Ectodermal cell (in vitro differentiated cells): ENCODE data around the gene SAFB.

Experiments
- H3K27ac ChIP-seq: 2 replicates; pipeline ENCODE4 v1.7.0; 2013; ENCODE audit warnings: mild to moderate bottlenecking, low read depth, low read length; ENCODE audit not compliant: insufficient read depth, poor library complexity, severe bottlenecking
- H3K27me3 ChIP-seq: 2 replicates; pipeline ENCODE4 v1.7.0; 2013; ENCODE audit warnings: mild to moderate bottlenecking, low read length; ENCODE audit not compliant: insufficient read depth, control insufficient read depth, poor library complexity, severe bottlenecking
- H3K36me3 ChIP-seq: one replicate; pipeline ENCODE4 v1.7.0; 2013; ENCODE audit warnings: low read length; ENCODE audit not compliant: control insufficient read depth, insufficient read depth
- H3K4me1 ChIP-seq: one replicate; pipeline ENCODE4 v1.7.0; 2013; ENCODE audit warnings: low read length; ENCODE audit not compliant: control insufficient read depth, insufficient read depth
- H3K4me3 ChIP-seq: 2 replicates; pipeline ENCODE4 v1.7.0; 2013; ENCODE audit warnings: low read depth, low read length, control low read depth; ENCODE audit not compliant: insufficient read depth
- H3K9me3 ChIP-seq: 2 replicates; pipeline ENCODE4 v1.7.0; 2013; ENCODE audit warnings: mild to moderate bottlenecking, low read length, moderate library complexity; ENCODE audit not compliant: control insufficient read depth
- WGBS, 2 experiments: methylation state at CpG; one replicate each; pipeline ENCODE4 v1.1.7; 2013; ENCODE audit warnings: missing lambda C conversion rate in 2 of 2; 5-methylcytosine and 5-hydroxymethylcytosine counted together

The SAFB gene

GRCh38 chr19:5615756-5616327 lies 7.0 kb upstream of the SAFB start:
- Histone ChIP-seq H3K36me3 (peaks cover 55% of the 10 kb centered on the region), H3K9me3 (no peaks in the 10 kb centered on the region), H3K4me3 (no peak overlapping the region), H3K27ac (no peak overlapping the region), H3K27me3 (no peaks in the 10 kb centered on the region), H3K4me1 (peaks cover 5% of the 10 kb centered on the region)
- WGBS, 2 experiments: 96 to 97% methylated on average over 17 of the region's 17 CpGs

GRCh38 chr19:5617080-5617479 lies 5.8 kb upstream of the SAFB start:
- H3K9me3 ChIP-seq: no peaks in the 10 kb centered on the region
- 92 to 95% methylated on average over 1 of the region's 1 CpG for WGBS, 2 experiments
- H3K4me3 ChIP-seq: no peak overlapping the region
- H3K27me3 ChIP-seq: no peaks in the 10 kb centered on the region
- H3K4me1 ChIP-seq: peaks cover 6% of the 10 kb centered on the region
- H3K36me3 ChIP-seq: peaks cover 51% of the 10 kb centered on the region
- no peak overlapping the region for H3K27ac ChIP-seq

GRCh38 chr19:5618591-5618990 lies 4.3 kb upstream of the SAFB start:
- peaks cover 6% of the 10 kb centered on the region for H3K4me1 ChIP-seq
- H3K36me3 ChIP-seq: peaks cover 36% of the 10 kb centered on the region
- WGBS, 2 experiments: 97 to 98% methylated on average over 9 of the region's 9 CpGs

GRCh38 chr19:5619946-5620345 lies 2.9 kb upstream of the SAFB start:
- 95 to 98% methylated on average over 3 of the region's 3 CpGs for WGBS, 2 experiments
- no peak overlapping the region for H3K4me3 ChIP-seq

More at GRCh38 chr19:5618591-5618990, 4.3 kb upstream of the SAFB start:
- H3K4me3 ChIP-seq: no peak overlapping the region
- no peak overlapping the region for H3K27ac ChIP-seq
- no peaks in the 10 kb centered on the region for H3K9me3 ChIP-seq
- no peaks in the 10 kb centered on the region for H3K27me3 ChIP-seq

GRCh38 chr19:5621311-5621944 lies 1.5 kb upstream of the SAFB start:
- 63 to 66% methylated on average over 14 of the region's 14 CpGs for WGBS, 2 experiments
- peaks cover 13% of the 10 kb centered on the region for H3K36me3 ChIP-seq

More at GRCh38 chr19:5619946-5620345, 2.9 kb upstream of the SAFB start:
- H3K27ac ChIP-seq: no peak overlapping the region
- no peaks in the 10 kb centered on the region for H3K27me3 ChIP-seq
- H3K4me1 ChIP-seq: peaks cover 10% of the 10 kb centered on the region
- no peaks in the 10 kb centered on the region for H3K9me3 ChIP-seq
- H3K36me3 ChIP-seq: peaks cover 23% of the 10 kb centered on the region

GRCh38 chr19:5621945-5622464 lies 878 bp upstream of the SAFB start:
- peak overlapping the region; percentile 51 for H3K27ac ChIP-seq
- peaks cover 15% of the 10 kb centered on the region for H3K36me3 ChIP-seq
- no peaks in the 10 kb centered on the region for H3K9me3 ChIP-seq
- H3K4me1 ChIP-seq: peaks cover 26% of the 10 kb centered on the region
- 1% methylated on average over 35 of the region's 35 CpGs for WGBS, 2 experiments
- no peaks in the 10 kb centered on the region for H3K27me3 ChIP-seq
- H3K4me3 ChIP-seq: peak overlapping the region; percentile 96

More at GRCh38 chr19:5621311-5621944, 1.5 kb upstream of the SAFB start:
- Histone ChIP-seq H3K4me1 (peaks cover 22% of the 10 kb centered on the region), H3K9me3 (no peaks in the 10 kb centered on the region), H3K4me3 (peak overlapping the region; percentile 96), H3K27ac (no peak overlapping the region), H3K27me3 (no peaks in the 10 kb centered on the region)

GRCh38 chr19:5623397-5624017 lies 624 bp downstream of the SAFB start:
- Histone ChIP-seq H3K27me3 (no peaks in the 10 kb centered on the region), H3K27ac (peak overlapping the region; percentile 82), H3K4me3 (peak overlapping the region; percentile 96), H3K9me3 (no peaks in the 10 kb centered on the region), H3K4me1 (peaks cover 29% of the 10 kb centered on the region), H3K36me3 (peaks cover 30% of the 10 kb centered on the region)
- 0% methylated on average over 50 of the region's 50 CpGs for WGBS, 2 experiments

- Histone ChIP-seq H3K36me3 (peaks cover 30% of the 10 kb centered on the region), H3K27ac (no peak overlapping the region), H3K4me3 (peak overlapping the region; percentile 96), H3K27me3 (no peaks in the 10 kb centered on the region), H3K4me1 (peaks cover 29% of the 10 kb centered on the region), H3K9me3 (no peaks in the 10 kb centered on the region)
- 3% methylated on average over 19 to 20 of the region's 20 CpGs for WGBS, 2 experiments
Measured at GRCh38 chr19:5624018-5624663, 1.3 kb downstream of the SAFB start.

GRCh38 chr19:5624741-5625278 lies 1.9 kb downstream of the SAFB start:
- H3K27me3 ChIP-seq: no peaks in the 10 kb centered on the region
- 70% methylated on average over 8 of the region's 8 CpGs for WGBS, 2 experiments
- H3K27ac ChIP-seq: no peak overlapping the region
- H3K36me3 ChIP-seq: peaks cover 33% of the 10 kb centered on the region
- no peaks in the 10 kb centered on the region for H3K9me3 ChIP-seq
- peak overlapping the region; percentile 96 for H3K4me3 ChIP-seq
- H3K4me1 ChIP-seq: peaks cover 29% of the 10 kb centered on the region
